ENCODE measurements around the gene BPGM. TPM values are rescaled to one million over a fixed set of nuclear protein-coding genes. Genes with fewer than 3 reads are reported as not detected.

Gene BPGM
- total RNA-seq, 4 donors from 2014 or later, result 9.8 to 13.3 (median 12.5) TPM

GRCh38 chr7:134611611-134612151 lies 35.0 kb upstream of the BPGM start:
- H3K27ac ChIP-seq, result no peak overlapping the region
- TF ChIP-seq EP300 (IDR thresholded peaks at IDR 0.05), result no peak
- TF ChIP-seq POLR2AphosphoS5 (IDR thresholded peaks at IDR 0.05), result no peak
- TF ChIP-seq POLR2A (IDR thresholded peaks at IDR 0.05), result no peak
- H3K27me3 ChIP-seq, result no peaks in the 10 kb centered on the region
- no peak for DNase-seq (ENCODE audit: low spot score in 2 of 2)
- no peaks in the 10 kb centered on the region for H3K36me3 ChIP-seq
- no peak overlapping the region for H3K4me3 ChIP-seq
- 92% methylated on average over 6 of the region's 6 CpGs for WGBS
- no peaks in the 10 kb centered on the region for H3K9me3 ChIP-seq
- H3K4me1 ChIP-seq, result peaks cover 15% of the 10 kb centered on the region

DNA sequence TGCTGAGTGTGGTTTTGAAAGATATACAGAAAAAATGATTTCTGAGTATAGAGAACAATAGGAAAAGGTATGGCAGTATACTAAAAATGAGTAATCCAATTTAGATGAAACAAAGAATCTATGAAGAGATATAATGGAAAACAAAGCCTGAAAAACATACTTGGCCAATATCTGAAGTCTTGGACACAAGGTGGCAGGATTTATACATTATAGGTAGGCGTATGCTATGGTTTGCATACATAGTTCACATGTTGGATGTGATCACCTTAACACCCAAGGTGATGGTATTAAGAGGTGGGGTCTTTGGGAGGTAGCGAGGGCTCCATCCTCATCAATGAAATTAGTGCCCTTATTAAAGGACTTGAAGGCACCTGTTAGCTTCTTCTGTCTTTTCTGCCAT lies 34.5 kb upstream of the BPGM start:
- Histone ChIP-seq H3K9me3 (no peaks in the 10 kb centered on the region), H3K36me3 (no peaks in the 10 kb centered on the region), H3K27me3 (no peaks in the 10 kb centered on the region), H3K4me1 (peaks cover 15% of the 10 kb centered on the region), H3K4me3 (no peak overlapping the region), H3K27ac (no peak overlapping the region)
- DNase-seq (ENCODE audit: low spot score in 2 of 2), result no peak
- 95% methylated on average over 2 of the region's 2 CpGs for WGBS
- TF ChIP-seq CTCF (IDR thresholded peaks at IDR 0.05) (no peak), POLR2A (IDR thresholded peaks at IDR 0.05) (no peak), POLR2AphosphoS5 (IDR thresholded peaks at IDR 0.05) (no peak), EP300 (IDR thresholded peaks at IDR 0.05) (no peak)

GRCh38 chr7:134613623-134614347 lies 32.9 kb upstream of the BPGM start:
- TF ChIP-seq POLR2A (IDR thresholded peaks at IDR 0.05) (no peak), POLR2AphosphoS5 (IDR thresholded peaks at IDR 0.05) (no peak), EP300 (IDR thresholded peaks at IDR 0.05) (no peak), CTCF (IDR thresholded peaks at IDR 0.05) (no peak)
- H3K4me3 ChIP-seq, result no peak overlapping the region
- DNase-seq (ENCODE audit: low spot score in 2 of 2), result no peak
- H3K9me3 ChIP-seq, result no peaks in the 10 kb centered on the region
- H3K4me1 ChIP-seq, result peaks cover 15% of the 10 kb centered on the region
- WGBS, result 3% methylated on average over 3 of the region's 3 CpGs
- H3K27ac ChIP-seq, result peak overlapping the region; percentile 56
- no peaks in the 10 kb centered on the region for H3K27me3 ChIP-seq
- no peaks in the 10 kb centered on the region for H3K36me3 ChIP-seq

GRCh38 chr7:134616611-134617010 lies 30.0 kb upstream of the BPGM start:
- Histone ChIP-seq H3K27me3 (no peaks in the 10 kb centered on the region), H3K4me3 (no peak overlapping the region), H3K27ac (no peak overlapping the region), H3K36me3 (no peaks in the 10 kb centered on the region), H3K4me1 (peaks cover 15% of the 10 kb centered on the region), H3K9me3 (no peaks in the 10 kb centered on the region)
- 87% methylated on average over 2 of the region's 2 CpGs for WGBS
- TF ChIP-seq POLR2A (IDR thresholded peaks at IDR 0.05) (no peak), EP300 (IDR thresholded peaks at IDR 0.05) (no peak), POLR2AphosphoS5 (IDR thresholded peaks at IDR 0.05) (no peak), CTCF (IDR thresholded peaks at IDR 0.05) (no peak)
- DNase-seq (ENCODE audit: low spot score in 2 of 2), result no peak

GRCh38 chr7:134618756-134619530 lies 27.7 kb upstream of the BPGM start:
- no peaks in the 10 kb centered on the region for H3K27me3 ChIP-seq
- DNase-seq (ENCODE audit: low spot score in 2 of 2), result no peak
- no peaks in the 10 kb centered on the region for H3K36me3 ChIP-seq
- H3K27ac ChIP-seq, result no peak overlapping the region
- peaks cover 7% of the 10 kb centered on the region for H3K4me1 ChIP-seq
- no peak overlapping the region for H3K4me3 ChIP-seq
- no peak for TF ChIP-seq EP300 (IDR thresholded peaks at IDR 0.05)
- TF ChIP-seq POLR2A (IDR thresholded peaks at IDR 0.05), result no peak
- TF ChIP-seq CTCF (IDR thresholded peaks at IDR 0.05), result no peak
- no peak for TF ChIP-seq POLR2AphosphoS5 (IDR thresholded peaks at IDR 0.05)
- 55% methylated on average over 5 of the region's 5 CpGs for WGBS
- H3K9me3 ChIP-seq, result no peaks in the 10 kb centered on the region

Measured in suprapubic skin (tissue), 4 donors.